ENCODE measurements around the gene ARFGEF2. TPM values are rescaled to one million over a fixed set of nuclear protein-coding genes. Genes with fewer than 3 reads are reported as not detected.
A peak's percentile ranks its signal among the peaks of the same experiment; 100 is the strongest.
"Not testable (repeated sequence)": the region's sequence is repeated elsewhere in the genome, so short reads cannot be mapped to it uniquely, and the experiment has no call there.

Gene ARFGEF2
- total RNA-seq, 3 donors from 2014 or later = 46.2 to 73.8 (median 68.0) TPM

DNA sequence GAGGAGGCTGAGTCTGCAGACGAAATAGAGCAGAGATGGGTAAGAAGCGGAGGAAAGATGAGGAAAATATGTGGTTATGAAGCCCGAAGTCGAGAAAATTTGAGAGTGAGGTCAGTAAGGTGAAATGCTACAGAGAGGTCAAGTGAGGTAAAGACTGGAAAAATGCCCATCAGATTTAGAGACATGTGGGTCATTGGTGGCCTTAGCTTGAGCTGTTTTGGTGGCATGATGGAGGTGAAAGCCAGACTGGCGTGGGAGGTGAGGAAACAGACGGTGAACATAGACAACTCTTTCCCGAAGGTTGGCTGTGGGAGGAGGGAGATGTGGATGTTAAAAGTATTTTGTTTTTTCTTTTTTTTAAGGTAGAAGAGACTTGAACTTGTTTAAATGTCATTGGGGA is 9.4 kb downstream of the ARFGEF2 start:
- Histone ChIP-seq H3K9me3 (no peaks in the 10 kb centered on the region), H3K36me3 (ENCODE audit: low read depth) (no peaks in the 10 kb centered on the region), H3K4me3 (no peak overlapping the region), H3K4me1 (ENCODE audit: low read depth) (peaks cover 77% of the 10 kb centered on the region)
- ATAC-seq (no peak), DNase-seq (no peak)
- TF ChIP-seq, protein P1, sequence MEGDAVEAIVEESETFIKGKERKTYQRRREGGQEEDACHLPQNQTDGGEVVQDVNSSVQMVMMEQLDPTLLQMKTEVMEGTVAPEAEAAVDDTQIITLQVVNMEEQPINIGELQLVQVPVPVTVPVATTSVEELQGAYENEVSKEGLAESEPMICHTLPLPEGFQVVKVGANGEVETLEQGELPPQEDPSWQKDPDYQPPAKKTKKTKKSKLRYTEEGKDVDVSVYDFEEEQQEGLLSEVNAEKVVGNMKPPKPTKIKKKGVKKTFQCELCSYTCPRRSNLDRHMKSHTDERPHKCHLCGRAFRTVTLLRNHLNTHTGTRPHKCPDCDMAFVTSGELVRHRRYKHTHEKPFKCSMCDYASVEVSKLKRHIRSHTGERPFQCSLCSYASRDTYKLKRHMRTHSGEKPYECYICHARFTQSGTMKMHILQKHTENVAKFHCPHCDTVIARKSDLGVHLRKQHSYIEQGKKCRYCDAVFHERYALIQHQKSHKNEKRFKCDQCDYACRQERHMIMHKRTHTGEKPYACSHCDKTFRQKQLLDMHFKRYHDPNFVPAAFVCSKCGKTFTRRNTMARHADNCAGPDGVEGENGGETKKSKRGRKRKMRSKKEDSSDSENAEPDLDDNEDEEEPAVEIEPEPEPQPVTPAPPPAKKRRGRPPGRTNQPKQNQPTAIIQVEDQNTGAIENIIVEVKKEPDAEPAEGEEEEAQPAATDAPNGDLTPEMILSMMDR (IDR thresholded peaks at IDR 0.05) = no peak
- intact Hi-C loops (cut with DNase I, micrococcal nuclease) = no loop called here

DNA sequence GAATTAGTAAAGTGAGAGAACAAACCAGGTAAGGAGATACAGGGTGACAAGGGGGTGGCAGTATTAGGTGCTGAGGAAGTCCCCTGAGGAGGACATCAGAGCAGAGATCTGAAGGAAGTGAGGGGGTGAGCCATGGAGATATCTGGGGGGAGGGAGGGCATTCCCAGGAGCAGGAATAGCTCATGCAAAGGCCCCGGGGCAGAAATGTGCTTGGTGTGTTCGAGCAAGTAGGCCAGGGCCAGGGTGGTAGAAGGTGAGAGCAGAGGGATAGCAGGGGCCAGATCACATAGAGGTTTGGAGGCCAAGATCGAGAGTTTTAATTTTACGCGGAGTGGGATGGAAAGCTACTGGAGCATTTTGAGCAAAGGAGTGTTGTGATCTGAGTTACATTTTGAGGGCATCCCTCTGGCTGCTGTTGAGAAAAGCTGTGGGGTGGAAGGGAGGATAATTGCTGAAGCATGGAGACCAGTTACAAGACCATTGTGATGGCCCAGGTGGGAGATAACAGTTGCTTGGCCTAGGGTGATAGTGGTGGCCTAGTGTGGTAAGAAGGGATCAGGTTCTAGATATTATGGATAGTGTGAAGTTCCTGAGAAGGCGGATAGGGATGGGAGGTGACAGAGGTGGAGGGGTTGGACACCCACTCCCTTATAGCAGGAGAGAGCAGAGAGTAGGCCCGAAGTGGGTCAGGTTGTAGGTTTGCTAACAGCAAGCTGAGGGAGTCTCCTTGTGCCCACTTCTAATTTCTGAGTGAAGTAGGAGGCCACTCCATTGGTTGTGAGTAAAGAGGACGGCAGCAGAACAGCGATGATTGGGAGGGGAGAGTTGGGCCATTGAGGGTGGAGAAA is 10.2 kb downstream of the ARFGEF2 start:
- Histone ChIP-seq H3K36me3 (ENCODE audit: low read depth) (no peaks in the 10 kb centered on the region), H3K4me1 (ENCODE audit: low read depth) (peaks cover 71% of the 10 kb centered on the region), H3K9me3 (no peaks in the 10 kb centered on the region), H3K4me3 (no peak overlapping the region)
- no peak for DNase-seq
- ATAC-seq = no peak
- TF ChIP-seq, protein P1 (IDR thresholded peaks at IDR 0.05) = no peak
- intact Hi-C loops (cut with DNase I, micrococcal nuclease) = no loop called here

DNA sequence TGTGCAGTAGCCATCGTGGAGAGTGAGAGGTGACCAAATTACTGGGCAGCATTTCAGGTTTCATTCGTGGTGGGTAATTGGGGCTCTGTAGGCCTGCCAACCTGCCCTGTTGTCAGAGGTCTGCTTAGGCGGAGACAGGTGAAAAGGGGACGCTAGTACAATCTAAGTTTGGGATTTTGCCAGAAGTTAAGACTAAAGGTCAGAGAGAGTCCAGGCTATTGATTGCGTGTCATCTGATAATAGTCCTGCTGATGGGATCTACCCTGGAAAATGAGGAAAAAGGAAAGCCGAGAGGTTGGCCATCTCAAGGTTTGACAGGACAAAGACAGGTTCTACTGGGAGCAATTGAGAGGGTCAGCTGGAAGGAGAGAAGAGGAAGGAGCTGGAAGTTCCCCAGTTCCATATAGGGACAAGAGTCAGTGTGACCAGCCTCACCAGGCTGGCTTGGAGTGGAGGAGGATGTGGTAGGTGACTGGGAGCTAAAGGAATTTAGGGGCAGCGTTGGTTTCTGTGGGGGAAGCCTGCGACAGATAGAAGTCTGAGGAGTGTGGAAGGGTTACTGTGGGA is 10.9 kb downstream of the ARFGEF2 start:
- peak; percentile 15 for ATAC-seq
- Histone ChIP-seq H3K36me3 (ENCODE audit: low read depth) (no peaks in the 10 kb centered on the region), H3K4me1 (ENCODE audit: low read depth) (peaks cover 72% of the 10 kb centered on the region), H3K9me3 (no peaks in the 10 kb centered on the region), H3K4me3 (no peak overlapping the region)
- no peak for DNase-seq
- TF ChIP-seq, protein P1 (IDR thresholded peaks at IDR 0.05) = no peak
- intact Hi-C loops (cut with DNase I, micrococcal nuclease) = no loop called here

DNA sequence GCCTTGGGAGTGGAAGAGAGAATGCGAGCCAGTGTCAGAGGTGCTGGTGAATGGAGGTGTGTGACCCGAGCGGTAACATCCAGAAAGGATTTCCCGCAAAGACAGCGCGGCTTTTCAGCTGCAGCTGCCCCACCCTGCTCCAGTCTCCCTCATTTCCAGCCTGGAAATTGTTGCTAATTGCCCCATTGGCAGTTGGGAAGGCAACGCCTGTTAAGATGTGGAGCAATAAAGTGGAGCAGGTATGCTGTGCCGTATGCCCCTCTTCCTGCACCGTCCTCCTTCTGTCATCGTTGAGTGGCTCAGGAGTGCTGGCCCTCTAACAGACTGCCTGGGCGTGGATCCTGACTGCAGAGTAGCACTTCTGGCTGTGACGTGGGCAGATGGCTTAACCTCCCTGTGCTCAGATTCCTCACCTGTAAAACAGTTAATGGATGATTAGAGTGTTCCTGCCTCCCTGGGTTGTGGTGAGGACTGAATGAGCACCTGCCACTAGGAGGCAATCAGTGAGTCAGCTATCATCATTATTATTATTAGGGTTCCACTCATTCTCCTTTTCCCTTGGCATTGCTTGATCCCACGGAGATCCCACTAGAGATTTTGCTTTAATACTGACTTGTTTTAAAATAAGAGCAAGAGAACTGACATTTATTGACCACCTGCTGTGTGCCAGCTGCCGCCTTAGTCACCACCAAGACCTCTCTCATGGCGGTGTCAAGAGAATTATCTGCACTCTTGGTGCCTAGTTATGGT is 11.7 kb downstream of the ARFGEF2 start:
- DNase-seq (peak; percentile 85 to 91 (median 87)), ATAC-seq (peak; percentile 90)
- Histone ChIP-seq H3K36me3 (ENCODE audit: low read depth) (no peaks in the 10 kb centered on the region), H3K9me3 (no peaks in the 10 kb centered on the region), H3K4me3 (no peak overlapping the region), H3K4me1 (ENCODE audit: low read depth) (peaks cover 74% of the 10 kb centered on the region)
- TF ChIP-seq, protein P1 (IDR thresholded peaks at IDR 0.05) = no peak
- intact Hi-C loops (cut with DNase I, micrococcal nuclease) = no loop called here

DNA sequence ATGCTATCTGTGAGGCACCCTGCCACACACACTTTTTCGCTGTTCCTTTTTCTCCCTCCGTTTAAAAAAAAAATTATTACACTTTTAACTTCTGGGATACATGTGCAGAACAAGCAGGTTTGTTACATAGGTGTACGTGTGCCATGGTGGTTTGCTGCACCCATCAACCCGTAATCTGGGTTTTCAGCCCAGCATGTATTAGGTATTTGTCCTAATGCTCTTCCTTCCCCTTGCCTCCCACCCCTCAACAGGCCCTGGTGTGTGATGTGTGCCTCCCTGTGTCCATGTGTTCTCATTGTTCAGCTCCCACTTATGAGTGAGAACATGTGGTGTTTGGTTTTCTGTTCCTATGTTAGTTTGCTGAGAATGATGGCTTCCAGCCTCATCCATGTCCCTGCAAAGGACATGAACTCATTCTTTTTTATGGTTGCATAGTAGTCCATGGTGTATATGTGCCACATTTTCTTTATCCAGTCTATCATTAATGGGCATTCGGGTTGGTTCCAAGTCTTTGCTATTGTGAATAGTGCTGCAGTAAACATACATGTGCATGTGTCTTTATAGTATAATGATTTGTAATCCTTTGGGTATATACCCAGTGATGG is 12.9 kb downstream of the ARFGEF2 start:
- DNase-seq; H3K4me3 ChIP-seq; H3K36me3 ChIP-seq (ENCODE audit: low read depth); ATAC-seq; intact Hi-C loops (cut with DNase I, micrococcal nuclease); H3K9me3 ChIP-seq: not testable (repeated sequence)
- H3K4me1 ChIP-seq (ENCODE audit: low read depth) = peaks cover 68% of the 10 kb centered on the region

DNA sequence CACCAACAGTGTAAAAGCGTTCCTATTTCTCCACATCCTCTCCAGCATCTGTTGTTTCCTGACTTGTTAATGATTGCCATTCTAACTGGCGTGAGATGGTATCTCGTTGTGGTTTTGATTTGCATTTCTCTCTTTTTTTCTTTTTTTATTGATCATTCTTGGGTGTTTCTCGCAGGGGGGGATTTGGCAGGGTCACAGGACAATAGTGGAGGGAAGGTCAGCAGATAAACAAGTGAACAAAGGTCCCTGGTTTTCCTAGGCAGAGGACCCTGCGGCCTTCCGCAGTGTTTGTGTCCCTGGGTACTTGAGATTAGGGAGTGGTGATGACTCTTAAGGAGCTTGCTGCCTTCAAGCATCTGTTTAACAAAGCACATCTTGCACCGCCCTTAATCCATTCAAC is 13.5 kb downstream of the ARFGEF2 start:
- ATAC-seq; H3K36me3 ChIP-seq (ENCODE audit: low read depth); DNase-seq; H3K9me3 ChIP-seq; intact Hi-C loops (cut with DNase I, micrococcal nuclease); H3K4me3 ChIP-seq: not testable (repeated sequence)
- H3K4me1 ChIP-seq (ENCODE audit: low read depth) = peaks cover 62% of the 10 kb centered on the region

DNA sequence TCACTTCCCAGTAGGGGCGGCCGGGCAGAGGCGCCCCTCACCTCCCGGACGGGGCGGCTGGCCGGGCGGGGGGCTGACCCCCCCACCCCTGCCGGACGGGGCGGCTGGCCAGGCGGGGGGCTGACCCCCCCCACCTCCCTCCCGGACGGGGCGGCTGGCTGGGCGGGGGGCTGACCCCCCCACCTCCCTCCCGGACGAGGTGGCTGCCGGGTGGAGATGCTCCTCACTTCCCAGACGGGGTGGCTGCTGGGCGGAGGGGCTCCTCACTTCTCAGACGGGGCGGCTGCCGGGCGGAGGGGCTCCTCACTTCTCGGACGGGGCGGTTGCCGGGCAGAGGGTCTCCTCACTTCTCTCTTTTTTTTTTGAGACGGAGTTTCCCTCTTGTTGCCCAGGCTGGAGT is 14.7 kb downstream of the ARFGEF2 start:
- intact Hi-C loops (cut with DNase I, micrococcal nuclease); DNase-seq; H3K4me3 ChIP-seq; H3K9me3 ChIP-seq; ATAC-seq; H3K36me3 ChIP-seq (ENCODE audit: low read depth): not testable (repeated sequence)
- peaks cover 50% of the 10 kb centered on the region for H3K4me1 ChIP-seq (ENCODE audit: low read depth)
